HG03520 (cell line): ENCODE results near the gene RDM1.
"Not testable (repeated sequence)": the region's sequence is repeated elsewhere in the genome, so short reads cannot be mapped to it uniquely, and the experiment has no call there.

Experiments
- ATAC-seq: cut with Tn5 transposase; IDR thresholded peaks from one replicate; pipeline ENCODE4 v1.9.1; 2021; ENCODE audit warnings: mild to moderate bottlenecking, moderate library complexity; ENCODE audit not compliant: unreplicated experiment

The RDM1 gene

GRCh38 chr17:35900708-35901480 is 29.7 kb downstream of the RDM1 start:
- ATAC-seq, result no peak

GRCh38 chr17:35900280-35900679 is 30.3 kb downstream of the RDM1 start:
- ATAC-seq, result no peak

GRCh38 chr17:35898283-35899070 is 32.1 kb downstream of the RDM1 start:
- ATAC-seq, result no peak

- ATAC-seq, result not testable (repeated sequence)
These were observed 32.8 kb downstream of the RDM1 start for GRCh38 chr17:35897772-35898171.

DNA sequence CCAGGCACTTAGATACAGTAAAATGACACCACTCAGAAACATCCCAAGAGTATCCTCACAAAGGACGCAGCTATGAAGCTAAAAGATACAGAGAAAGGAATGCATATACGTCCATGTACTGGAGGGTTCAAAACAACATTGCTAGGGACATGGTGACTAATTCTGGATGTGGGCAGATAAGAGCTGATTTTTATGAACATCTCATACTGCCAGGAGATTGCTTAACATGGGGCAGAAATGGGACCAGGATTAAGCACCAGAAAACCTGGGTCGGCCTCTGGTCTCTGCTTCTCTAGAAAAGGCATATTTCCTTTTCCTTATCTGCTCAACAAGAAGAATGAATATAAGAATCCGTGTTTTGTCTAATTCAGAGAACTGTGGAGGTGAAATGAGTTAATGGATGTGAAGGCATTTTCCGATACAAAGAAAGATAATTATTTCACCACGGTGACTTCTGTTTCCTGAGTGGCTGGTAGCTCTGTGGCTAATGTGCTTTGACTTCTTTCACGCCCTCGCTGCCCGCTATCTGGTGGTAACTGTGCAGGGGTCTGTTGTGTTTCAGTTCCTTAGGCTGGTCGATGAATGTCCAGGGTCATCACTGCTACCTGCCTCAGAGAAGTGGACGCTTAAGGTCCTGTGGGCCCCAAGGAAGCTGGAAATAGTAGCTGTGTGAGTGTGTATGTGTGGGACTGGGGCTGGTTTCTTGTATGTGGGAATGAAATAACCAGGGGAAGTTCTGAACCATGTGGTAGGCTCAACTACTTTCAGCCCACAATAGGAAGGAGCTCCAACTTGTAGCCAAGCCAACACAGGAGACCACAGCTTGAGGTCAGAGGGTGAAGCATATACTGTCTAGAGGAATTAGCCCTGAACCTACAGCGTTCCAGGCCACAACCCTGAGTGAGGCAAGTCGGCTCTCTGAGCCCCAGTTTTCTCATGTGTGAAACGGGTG is 34.7 kb downstream of the RDM1 start:
- no peak for ATAC-seq

DNA sequence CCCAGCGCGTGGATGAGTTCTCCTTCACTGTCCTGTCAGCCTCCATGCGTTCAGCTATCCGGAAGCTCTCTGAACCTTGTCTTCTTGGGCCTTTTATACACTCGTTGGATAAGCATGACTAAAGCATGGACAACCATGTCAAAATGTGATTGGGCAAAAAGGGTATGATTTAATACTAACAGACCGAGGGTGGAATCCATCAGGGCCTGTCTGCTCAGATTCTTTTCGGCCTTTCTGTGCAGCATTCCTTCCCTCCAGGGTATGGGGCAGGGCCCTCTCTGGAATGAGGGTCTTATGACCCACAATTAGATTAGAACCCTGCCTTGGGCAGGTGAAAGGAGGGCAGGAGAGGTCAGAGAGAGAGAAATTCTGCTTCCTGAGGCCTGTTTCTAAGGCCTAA is 36.4 kb downstream of the RDM1 start:
- ATAC-seq, result no peak

DNA sequence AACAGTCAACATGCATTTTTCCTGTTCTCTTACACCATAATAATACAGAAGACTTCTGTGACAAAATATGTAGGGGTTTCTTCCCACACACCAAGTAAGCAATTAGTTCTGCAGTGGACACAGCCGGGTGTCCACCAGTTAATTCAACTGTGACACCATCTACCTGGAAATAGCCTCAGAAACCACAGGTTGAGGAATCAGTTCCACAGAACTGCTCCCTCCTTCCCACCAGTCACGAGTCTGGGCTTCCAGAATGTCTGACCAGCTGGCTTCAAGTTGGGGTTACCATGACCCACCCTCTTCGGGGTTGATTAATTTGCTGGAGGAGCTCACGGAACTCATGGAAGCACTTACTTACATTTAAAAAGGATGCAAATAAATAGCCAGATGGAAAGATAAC is 36.8 kb downstream of the RDM1 start:
- ATAC-seq, result no peak

DNA sequence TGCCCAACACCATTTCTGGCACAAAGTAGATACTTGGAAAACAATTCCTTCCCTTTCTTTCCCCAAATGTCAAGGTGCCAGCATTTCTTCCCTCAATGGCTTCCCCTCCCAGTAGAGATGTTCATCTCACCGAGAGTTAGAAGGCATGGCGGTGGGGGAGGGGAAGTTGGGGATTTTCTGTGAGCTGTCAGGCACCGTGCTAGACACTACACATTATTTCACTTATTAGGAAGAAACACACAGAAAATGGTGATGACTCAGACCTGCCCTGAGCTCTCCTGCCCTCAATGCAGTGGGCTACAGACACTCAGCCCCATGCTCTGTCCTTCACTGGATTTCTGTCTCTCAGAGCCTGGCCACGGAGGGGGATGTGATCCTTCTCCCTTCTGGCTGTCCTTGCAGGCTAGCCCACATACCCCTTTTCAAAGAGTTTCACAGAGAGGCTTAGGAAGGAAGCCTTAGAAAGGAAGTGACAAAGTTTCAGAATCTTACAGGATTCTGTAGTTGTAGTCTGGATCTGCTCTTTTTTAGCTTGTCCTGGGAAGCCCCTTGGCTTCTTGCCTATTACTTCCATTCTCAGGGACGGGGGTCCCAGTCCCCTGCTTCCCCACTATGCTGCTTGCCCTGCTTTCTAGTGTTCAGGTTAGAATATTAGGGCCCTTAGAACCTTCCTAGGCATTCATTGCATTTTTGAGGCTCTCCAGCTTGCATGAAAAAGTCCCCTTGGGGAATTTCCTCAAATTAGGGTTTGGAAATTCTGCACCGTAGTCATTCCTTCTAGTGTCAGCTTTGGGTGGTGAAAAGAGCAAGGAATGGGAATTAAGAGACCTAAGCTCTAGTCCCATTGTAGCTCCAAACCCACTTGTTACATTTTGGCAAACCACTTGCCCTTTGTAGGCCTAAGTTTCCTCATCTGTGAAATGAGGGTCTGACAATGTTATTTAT is 38.2 kb downstream of the RDM1 start:
- no peak for ATAC-seq

DNA sequence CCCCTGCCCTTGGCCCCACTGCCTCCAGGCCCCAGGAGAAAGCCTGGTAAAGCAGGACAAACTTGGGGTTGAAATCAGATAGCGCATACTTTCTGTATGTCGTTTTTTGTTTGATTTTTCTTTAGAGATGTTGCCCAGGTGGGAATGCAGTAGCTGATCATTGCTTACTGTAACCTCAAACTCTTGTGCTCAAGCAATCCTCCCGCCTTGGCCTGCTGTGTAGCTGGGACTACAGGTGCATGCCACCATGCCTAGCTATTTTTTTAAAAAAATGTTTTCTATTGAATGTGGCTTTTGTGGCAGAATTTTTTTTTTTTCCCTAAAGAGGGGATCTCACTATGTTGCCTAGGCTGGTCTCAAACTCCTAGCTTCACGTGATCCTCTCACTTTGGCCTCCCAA is 39.3 kb downstream of the RDM1 start:
- ATAC-seq, result no peak

DNA sequence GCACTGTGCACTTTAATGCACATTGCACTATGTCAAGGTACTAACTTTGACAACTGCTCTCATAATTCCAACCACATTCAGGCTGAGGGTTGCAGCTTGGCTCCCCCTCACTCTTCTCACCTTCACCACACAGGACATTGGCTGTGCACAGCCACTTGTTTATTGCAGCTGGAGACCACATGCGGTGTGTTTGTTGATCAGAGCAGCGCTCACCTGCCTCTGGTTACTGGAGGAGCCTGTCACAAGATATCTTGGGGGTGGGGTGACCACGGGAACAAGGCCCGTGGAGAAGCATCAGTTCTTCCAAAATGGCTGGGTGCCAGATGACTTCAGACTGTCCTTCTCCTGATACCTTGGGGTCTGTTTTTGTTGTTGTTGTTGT is 39.8 kb downstream of the RDM1 start:
- no peak for ATAC-seq

GRCh38 chr17:35889818-35890773 is 40.5 kb downstream of the RDM1 start:
- ATAC-seq, result no peak

DNA sequence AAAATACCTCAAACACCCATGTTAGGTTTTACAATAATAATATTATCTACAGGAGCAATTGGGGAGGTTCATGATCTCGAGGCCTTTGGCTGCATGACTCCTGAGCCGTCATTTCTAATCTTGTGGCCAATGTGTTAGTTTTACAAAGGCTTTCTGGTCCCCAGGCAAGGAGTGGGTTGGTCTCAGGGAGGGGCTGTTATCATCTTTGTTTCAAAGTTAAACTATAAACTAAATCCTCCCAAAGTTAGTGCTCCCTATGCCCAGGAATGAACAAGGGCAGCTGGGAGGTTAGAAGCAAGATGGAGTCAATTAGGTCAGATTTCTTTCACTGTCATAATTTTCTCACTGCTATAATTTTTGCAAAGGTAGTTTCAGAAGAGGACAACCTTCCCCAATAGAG is 41.3 kb downstream of the RDM1 start:
- no peak for ATAC-seq

GRCh38 chr17:35879773-35880654 is 50.6 kb downstream of the RDM1 start, which contains the start of gene CCL5:
TSS of gene CCL5 (minus strand) at chr17:35880360.
- ATAC-seq, result peak; percentile 91

DNA sequence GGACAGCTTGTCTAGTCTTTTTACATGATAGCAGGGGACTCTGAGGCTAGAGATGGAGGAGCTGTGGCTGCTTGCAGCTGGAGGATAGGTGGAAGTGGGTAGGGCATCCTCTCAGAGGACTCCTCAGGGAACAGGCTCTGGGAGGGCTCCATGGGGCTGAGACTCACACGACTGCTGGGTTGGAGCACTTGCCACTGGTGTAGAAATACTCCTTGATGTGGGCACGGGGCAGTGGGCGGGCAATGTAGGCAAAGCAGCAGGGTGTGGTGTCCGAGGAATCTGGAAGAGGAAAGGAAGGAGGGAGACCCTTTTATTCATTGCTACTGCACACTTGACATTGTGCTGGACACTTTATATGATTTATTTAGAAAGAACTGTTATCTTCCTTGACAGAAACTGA is 52.2 kb downstream of the RDM1 start:
- ATAC-seq, result no peak

GRCh38 chr17:35877345-35878029 is 53.1 kb downstream of the RDM1 start:
- ATAC-seq, result no peak

DNA sequence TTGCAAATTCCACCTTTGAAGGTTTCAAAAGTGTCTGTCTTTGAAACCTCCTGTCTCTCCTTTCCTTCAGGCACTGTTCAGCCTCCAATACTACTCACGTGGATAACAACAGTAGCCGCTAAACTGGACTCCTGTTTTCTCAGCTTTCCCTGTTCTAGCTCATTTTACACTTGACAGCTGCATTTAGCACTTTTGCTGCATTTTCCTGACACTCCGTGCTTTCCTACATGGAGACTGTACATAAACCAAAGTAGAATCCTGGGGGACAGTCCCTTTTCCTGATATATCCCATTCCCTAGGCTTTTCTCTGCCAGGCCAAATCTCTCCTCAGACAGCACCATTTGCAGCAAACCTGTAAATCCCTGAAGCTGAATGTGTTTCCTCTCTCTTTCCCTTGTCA is 54.0 kb downstream of the RDM1 start:
- ATAC-seq, result no peak

GRCh38 chr17:35875800-35876139 is 54.8 kb downstream of the RDM1 start:
- no peak for ATAC-seq
